Dedifferentiated amniotic fluid mesenchymal stem cell (primary cell): ENCODE results near the gene CIDEC.
"Not testable (repeated sequence)": the region's sequence is repeated elsewhere in the genome, so short reads cannot be mapped to it uniquely, and the experiment has no call there.

Experiments
- DNase-seq: peaks from one replicate; pipeline ENCODE4 v3.0.0-alpha.2; 2016; ENCODE audit errors: extremely low spot score

CIDEC gene

DNA sequence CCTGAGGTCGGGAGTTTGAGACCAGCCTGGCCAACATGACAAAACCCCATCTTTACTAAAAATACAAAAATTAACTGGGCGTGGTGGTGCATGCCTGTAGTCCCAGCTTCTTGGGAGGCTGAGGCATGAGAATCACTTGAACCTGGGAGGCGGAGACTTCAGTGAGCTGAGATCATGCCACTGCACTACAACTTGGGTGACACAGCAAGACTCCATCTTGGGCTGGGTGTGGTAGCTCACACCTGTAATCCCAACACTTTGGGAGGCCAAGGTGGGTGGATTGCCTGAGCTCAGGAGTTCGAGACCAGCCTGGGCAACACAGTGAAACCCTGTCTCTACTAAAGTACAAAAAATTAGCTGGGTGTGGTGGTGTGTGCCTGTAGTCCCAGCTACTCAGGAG is 3.8 kb downstream of the CIDEC start:
- DNase-seq: not testable (repeated sequence)

DNA sequence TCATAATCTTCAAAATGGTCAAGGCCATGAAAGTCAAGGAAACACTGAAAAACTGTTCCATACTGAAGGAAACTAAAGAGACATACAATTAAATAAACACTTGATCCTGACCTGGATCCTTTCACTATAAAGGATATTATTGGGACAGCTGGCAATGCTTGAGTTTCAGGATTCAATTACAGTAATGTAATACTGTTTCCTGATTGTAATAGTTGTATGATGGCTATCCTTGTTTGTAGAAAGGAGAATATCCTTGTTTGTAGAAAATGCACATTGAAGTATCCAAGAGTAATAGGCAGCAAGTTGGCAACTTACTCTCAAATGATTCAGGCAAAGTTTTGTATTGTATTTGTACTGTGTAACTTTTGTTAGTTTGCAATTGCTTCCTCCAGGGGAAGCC is 4.6 kb downstream of the CIDEC start:
- DNase-seq: no peak

DNA sequence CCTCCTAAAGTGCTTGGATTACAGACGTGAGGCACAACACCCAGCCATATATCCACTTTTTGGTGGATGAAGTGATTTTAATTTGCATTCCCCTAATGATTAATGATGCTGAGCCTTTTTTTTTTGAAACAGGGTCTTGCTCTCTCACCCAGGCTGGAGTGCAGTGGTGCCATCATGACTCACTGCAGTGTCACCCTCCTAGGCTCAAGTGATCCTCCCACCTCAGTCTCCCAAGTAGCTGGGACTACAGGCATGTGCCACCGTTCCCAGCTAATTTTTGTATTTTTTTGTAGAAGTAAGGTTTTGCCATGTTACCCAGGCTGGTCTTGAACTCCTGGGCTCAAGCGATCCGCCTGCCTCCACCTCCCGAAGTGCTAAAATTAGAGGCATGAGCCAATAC is 8.0 kb downstream of the CIDEC start:
- not testable (repeated sequence) for DNase-seq

DNA sequence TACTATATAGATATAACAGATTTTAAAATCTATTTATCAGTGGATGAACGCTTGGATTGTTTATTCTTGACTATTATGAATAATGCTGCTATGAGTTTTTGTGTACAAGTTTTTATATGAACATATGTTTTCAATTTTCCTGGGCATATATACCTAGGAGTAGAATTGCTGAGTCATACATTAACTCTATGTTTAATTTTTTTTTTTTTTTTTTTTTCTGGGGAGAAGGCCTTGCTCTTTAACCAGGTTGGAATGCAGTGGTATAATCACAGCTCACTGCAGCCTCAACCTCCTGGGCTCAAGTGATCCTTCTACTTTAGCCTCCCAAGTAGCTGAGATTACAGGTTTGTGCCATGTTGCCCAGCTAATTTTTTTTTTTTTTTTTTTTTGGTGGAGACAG is 9.1 kb downstream of the CIDEC start:
- peak; percentile 68 for DNase-seq

DNA sequence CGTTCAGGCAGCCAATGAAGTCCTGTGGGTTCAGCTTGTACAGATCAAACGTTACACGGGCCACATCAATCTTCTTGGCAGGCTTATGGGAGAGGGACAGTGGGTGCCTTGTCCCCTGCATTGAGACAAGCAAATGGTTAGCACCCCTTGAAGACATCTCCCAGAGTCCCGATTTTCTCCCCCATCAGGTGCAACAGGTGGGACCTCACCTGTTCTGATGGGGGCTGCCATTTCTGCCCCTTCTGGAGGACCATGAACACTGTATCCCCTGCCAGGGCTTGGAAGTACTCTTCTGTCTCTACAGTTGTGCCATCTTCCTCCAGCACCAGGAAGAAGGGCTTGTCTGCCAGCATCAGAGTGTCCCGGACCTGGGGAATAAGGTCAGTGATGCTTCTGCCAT is 10.1 kb downstream of the CIDEC start:
- DNase-seq: no peak

DNA sequence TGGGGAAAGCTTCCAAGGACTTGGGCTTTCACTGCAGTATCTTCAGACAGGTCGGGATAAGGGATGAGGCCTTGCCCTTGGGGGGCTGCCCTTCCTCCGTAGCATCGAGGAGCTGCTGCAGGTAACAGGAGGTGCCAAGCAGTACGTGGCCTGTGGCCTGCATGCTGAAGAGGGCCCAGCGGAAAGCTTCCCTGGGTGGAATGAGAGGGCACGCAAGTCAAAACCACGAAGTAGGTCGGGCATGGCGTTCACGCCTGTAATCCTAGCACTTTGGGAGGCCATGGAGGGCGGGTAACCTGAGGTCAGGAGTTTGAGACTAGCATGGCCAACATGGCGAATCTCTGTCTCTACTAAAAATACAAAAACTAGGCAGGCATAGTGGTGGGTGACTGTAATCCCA is 12.9 kb downstream of the CIDEC start:
- DNase-seq: no peak

DNA sequence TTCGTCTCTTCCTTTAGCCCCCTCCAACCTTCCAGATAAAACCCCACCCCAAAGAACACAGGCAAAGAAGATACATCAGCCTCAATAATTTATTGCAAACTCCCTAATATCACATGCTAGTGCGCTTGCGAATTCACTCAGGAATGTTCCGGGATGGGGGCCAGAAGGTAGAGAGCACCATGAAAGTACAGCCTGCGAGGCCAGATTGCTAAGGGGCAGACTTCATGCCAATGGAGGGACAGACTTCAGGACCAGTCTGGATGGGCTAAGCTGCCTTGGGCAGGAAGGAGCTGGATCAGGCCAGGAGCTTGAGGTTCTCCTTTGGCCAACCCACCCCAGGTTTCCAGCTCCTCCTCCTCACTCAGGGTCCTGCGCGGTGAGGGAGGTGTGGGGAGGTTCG is 13.4 kb downstream of the CIDEC start:
- DNase-seq: no peak

DNA sequence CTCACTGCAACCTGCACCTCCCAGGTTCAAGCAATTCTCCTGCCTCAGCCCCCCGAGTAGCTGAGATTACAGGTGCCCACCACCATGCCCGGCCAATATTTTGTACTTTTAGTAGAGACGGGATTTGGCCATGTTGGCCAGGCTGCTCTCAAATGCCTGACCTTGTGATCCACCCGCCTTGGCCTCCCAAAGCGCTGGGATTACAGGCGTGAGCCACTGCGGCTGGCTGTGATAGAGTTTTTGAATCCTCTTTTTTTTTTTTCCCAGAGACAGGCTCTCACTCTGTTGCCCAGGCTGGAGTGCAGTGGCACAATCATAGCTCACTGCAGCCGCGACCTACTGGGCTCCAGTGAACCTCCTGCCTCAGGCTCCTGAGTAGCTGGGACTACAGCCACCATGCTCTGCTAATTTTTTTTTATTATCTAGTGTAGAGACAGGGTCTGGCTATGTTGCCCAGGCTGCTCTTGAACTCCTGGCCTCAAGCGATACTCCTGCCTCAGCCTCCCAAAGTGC is 14.9 kb downstream of the CIDEC start:
- DNase-seq: not testable (repeated sequence)

DNA sequence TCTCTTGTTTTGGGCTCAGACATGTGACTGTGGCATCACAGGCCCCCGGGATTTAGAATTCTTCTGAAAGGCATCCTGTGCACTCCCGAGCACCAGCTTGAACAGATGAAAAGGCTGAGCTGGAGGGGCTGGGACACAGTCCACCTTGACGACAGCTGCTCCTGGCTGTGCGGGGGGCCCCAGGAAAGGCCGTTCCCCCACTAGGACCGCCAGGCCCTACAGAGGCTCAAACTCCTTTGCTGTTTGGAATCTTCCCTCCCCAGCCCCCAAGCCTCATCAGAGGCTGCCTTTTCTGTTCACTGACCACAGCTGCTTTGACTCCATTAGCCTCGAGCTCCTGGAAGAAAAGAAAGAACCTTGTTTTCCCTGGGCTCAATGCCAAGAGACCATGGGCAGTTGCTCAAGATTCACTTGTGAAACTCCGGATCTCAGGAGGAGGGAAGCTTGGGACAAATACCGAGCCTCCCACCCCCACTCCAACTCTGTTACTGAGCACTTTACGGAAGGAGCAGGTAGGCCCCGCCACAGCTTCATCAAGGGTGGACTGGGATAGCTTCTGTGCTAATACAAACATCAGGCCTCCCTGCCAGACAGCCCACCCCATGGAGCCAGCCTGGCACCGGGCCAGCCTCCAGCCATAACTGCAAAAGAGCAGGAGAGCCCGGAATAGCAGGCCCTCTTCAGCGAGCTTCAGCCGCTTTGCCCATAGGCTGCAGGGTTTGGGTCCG is 15.7 kb downstream of the CIDEC start:
- DNase-seq: peak; percentile 46

DNA sequence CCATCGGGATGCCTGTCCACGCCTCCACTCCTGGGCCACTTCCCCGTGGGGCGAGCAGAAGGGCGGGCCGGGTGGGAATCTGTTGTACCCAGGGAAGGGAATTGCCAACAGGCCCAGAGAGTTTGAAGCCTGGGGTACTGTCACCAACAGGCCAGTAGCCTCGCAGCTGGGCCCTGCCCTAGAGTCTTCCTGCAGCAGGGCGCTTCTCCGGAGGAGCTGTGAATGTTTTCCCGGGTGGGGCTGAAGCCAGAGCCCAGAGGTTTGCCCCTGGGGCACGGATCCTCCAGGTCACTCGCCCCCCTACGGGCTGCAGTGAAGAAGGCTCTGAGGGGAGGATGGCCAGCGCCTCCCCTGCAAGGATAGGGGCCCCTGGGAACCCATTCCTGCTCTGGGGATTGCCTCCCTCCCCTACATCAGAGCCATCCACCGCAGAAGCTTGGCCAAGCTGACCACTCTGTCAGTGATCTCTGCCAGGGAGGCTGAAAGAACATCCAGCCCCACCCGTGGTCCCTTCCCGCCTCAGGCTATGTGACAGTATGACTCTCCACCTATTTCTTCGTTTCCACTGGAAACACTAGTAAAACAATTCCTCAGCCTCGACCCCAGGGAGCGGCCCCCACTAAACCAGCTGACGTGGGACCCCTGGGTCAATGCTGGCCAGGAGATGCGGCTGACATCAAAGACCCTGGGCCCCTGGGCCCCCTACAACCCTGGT is 16.8 kb downstream of the CIDEC start:
- no peak for DNase-seq

DNA sequence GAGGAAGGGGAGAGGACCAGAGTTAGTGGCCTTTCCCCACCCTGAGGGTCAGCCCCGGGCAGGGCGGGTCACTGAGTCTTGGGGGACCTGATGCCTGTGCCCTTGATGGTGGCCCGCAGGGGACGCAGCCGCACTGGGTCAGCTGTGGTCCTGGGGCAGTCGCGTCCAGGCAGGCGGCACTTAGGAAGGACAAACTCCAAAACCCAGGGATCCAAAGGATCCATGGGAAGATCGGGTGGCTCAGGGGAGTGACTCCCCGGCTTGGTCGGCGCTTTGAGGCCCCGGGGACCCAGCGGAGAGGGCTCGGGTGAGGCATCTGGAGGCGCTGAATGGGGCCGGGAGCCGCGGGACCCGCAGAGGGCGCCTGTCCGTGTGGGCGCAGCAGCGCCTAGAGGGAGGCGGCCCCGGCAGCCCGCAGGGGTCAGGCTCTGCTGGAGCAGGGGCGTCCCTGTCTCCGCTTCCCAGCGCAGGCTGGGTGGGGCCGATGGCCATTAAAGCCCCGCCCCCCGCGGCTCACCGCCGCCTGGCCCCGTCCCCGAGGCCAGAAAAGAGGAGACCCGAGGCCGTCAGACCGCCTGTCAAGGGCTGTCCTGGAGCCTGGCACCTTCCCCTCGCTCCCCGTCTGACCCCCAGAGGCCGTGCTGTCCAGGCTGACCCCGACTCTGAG is 17.5 kb downstream of the CIDEC start:
- DNase-seq: no peak

DNA sequence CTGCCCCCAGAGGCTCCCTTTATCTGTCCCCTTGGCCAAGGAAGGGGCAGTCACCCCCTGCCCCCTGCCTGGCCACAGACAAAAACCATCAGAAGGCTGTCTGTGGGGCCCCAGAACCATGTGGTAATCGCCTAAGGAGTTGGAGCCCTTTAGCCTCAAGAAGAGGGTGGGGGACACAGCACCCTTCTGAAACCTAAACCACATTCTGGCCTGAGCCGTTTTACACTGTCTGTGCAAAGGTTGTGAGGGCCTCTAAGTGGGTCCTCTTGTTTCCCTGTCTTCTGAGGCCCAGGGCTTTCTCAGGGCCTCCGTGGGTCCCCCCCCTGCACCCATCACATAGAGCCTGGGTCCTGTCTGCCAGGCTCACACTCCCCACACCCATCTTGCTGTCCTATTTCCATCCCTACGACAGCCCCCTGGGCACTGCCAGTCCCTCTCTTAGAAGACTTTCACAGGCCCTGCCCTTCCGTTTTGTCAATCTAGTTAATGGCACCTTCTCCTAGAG is 18.4 kb downstream of the CIDEC start:
- DNase-seq: no peak

DNA sequence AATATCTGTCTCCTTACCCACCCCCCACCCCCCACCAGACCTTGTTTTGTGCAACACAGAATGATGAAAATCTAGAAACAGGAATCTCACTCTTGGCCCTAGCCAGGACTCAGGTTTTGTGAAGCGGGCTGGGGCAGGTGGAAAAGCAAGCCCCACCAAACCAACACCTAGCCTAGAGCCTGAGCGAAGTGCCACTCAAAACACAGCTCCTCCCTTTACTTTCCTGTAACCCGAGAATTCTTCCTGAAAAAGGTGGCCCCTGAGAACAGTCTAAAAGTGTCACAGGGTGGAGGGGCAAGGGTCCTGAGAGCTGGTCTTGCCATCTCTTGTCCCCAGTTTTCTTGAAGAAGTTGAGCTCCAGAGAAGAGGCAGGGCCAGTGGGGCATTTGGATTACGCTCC is 18.9 kb downstream of the CIDEC start:
- DNase-seq: no peak

DNA sequence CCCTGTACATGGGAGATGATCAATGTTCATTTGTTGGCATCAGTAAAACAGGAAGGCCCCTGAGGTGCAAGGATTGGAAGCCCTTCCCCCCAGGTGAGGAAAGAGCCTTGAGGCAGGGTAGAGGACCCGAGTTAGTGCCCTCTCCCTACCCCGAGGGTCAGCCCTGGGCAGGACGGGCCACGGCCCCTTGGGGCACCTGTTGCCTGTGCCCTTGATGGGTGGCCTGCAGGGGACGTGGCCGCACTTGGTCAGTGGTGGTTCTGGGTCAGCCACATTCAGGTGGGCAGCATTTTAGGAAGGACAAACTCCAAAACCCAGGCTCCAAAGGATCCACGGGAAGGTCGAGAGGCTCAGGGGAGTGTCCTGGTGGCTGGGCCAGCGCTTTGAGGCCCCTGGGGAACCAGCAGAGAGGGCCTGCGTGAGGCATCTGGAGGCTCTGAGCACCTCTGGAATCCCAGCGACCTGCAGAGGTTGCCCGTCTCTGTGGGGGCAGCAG is 20.5 kb downstream of the CIDEC start:
- no peak for DNase-seq

DNA sequence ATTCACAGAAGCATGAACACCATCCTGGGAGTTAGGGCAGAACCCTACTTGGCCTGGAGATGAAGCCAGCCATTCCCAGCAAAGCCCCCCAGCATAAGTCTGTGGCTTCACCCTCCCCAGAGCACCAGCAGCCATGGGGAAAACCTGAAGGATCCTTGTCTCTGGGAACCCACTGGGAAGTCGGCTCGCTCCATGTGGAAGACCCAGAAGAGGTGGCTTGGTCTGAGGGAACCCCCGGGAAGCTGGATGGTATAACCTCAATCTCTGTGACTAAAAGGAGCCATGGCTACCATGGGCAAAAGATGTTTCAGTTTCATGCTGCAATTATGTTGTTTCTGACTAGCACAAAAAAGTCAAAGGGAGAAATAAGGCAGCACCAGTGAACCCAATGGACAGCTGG is 24.5 kb downstream of the CIDEC start:
- no peak for DNase-seq

DNA sequence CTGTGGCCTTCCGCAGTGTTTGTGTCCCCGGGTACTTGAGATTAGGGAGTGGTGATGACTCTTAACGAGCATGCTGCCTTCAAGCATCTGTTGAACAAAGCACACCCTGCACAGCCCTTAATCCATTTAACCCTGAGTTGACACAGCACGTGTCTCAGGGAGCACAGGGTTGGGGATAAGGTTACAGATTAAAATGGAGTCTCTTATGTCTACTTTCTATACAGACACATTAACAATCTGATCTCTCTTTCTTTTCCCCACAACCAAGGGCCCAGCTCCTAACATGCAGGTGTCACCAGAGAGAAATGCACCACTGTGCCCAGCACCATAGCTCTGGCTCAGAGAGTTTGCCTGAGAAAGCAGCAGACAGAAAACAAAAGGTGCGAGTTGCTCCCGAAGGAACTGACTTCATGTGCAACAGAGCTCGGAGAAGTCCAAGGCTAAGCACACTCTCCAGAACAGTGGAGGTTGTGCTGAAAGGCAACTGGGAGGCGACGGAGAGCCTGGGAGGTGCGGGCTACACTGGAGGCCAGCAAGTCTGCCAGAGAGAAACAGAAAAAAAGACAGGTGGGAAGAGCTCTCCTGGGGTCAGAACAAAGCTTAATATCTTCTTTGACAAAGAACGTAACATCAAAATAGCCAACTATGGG is 25.6 kb downstream of the CIDEC start:
- not testable (repeated sequence) for DNase-seq

DNA sequence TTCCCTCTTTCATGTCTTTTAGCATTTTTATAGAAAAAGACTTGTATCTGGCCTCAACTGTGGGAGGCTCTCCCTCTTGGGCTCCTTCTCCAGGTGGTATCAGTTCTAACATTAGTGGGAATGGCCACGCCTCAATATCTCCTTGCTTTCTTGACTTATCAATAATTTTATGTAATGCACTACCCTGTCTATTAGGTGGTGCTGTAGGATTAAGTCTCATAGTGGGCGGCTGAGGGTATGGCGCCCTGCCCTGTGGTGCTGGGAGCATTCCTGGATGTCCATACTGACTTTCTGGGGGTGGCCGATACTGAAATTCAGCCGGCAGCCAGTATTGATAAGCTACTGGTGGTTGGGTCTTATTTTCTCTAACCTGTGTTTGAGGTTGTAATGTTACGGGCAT is 27.5 kb downstream of the CIDEC start:
- DNase-seq: no peak

DNA sequence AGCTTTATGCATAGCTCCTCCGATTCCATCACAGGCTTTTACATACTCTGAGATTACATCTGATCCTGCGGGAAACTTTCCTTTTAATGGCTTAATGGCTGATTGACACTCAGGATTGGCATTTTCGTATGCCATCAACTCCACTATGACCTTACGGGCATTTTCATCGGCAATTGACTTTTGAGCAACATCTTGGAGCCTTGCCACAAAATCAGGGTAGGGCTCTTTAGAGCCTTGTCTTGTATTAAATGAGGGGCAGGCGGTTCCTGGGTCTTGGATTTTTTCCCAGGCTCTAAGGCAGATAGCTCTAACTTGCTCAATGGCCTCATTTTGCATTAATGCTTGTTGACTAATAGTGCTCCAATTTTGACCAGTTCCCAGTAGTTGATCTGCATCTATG is 28.1 kb downstream of the CIDEC start:
- not testable (repeated sequence) for DNase-seq

DNA sequence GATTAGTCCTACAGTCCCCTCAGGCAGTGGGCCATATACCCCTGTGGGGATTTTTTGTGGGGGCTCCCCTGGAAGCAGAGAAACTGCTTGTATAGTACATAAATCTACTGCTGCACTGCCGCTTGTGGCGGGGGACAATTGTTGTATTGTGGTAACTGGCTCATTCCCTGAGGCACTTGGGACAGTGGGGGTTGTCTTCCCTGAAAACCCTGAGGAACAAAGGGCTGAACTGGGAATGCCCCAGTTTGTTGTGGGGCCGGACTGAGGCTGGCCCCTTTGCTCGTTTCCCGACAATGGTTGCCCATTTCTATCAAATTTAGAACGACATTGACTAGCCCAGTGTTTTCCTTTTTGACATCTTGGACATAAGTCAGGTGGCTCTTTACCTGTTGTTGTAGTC is 28.7 kb downstream of the CIDEC start:
- not testable (repeated sequence) for DNase-seq

DNA sequence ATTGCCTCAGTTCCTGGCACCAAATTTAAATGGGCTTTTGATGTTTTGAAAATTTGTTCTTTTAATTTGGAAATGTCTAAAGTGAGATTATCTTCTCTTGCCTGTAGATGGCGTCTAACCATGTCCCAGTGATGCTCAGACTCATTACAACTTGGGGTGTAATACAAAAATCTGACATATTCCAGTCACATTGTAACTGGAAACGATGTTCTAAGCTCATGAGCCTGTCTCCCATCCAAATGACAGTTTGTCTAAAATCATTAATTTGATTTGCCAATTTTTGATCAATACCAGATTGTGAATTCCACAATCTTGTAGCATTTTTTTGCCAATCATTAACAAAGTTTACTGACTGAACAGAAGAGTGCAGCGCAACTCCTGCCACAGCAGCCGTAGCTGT is 31.2 kb downstream of the CIDEC start:
- DNase-seq: peak; percentile 44

DNA sequence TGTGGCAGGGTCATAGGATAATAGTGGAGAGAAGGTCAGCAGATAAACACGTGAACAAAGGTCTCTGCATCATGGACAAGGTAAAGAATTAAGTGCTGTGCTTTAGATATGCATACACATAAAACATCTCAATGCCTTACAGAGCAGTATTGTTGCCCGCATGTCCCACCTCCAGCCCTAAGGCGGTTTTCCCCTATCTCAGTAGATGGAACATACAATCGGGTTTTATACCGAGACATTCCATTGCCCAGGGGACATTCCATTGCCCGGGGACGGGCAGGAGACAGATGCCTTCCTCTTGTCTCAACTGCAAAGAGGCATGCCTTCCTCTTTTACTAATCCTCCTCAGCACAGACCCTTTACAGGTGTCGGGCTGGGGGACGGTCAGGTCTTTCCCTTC is 32.2 kb downstream of the CIDEC start:
- not testable (repeated sequence) for DNase-seq

DNA sequence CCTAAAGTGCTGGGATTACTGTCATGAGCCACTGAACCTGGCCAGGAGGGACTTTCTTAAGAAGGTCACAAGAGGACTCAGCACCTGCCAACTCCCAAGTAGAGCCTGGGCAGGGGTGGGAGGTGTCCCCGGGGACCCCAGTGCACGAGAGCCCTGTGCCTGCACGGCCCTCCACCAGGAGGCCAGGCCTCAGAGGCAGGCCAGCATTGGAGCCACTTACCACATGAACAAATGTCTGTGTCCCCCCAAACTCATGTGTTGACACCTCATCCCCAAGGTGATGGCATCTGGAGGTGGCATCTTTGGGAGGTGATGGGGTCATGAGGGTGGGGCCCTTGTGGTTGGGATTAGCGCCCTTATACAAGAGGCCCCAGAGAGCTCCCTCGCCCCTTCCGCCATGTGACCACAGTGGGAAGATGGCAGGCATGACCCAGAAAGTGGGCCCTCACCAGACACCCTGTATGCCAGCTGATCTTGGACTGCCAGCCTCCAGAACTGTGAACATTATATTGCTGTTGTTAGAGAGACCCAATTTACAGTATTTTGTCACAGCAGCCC is 33.0 kb downstream of the CIDEC start:
- DNase-seq: no peak
